HG03064 (cell line): ENCODE measurements around the gene SNX7.

ENCODE experiments used
- ATAC-seq: cut with Tn5 transposase; IDR thresholded peaks from one replicate; pipeline ENCODE4 v1.9.1; 2021; ENCODE audit warnings: low read depth; ENCODE audit not compliant: unreplicated experiment

The SNX7 gene

DNA sequence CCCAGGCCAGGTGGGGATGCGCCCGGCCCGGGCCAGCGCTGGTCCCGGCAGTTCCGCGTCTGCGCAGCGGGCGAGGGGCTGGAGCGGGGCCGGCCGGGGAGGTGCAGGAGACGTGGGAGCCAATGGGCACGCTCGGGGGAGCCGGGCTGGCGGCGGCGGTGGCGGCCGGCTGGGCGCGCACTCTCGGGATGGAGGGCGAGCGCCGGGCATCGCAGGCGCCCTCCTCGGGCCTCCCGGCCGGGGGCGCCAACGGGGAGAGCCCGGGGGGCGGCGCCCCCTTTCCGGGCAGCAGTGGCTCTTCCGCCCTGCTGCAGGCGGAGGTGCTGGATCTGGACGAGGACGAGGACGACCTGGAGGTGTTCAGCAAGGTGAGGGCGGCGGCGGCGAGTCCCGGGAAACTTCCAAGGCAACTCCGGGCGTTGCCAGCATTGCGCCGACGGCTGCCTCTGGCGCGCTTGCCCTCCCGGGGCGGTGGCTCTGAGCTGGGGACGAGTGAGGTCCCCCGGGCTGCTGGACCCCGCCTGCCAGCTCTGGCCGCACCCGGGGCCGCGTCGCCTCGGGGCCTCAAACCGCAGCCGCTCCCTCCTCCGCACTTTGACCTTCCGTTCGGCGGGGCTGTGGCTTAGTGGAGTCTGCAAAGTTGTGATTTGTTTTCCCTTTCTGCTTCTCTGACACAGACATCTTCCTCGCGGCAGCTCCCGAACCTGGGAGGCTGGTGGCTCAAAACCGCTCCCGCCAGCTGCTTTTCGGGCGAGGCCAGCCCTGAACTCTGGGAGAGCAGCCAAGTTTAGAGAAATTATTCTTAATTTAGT lies at the start of gene SNX7:
TSS of gene SNX7 (plus strand) at position 178 of the 812 bp plus-strand sequence. CDS start at position 189, 11 bp downstream.
- no peak for ATAC-seq

DNA sequence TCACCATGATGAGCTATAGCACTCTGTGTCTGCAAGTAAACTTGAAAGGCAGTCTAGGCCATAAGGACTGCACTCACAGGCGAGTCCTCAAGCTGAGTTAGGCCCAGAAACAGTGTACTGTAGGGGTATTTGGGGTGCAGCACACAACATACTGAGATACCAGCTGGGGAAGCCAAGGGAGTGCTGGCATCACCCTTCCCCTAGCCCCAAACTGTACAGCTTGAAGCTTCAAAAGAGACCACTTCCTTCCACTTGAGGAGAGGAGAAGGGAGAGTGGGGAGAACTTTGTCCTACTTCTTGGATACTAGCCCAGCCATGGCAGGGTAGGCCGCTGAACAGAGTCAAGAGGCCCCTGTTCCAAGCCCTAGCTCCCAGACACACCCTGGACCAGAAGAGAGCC lies 24.2 kb upstream of the SNX7 start:
- ATAC-seq: no peak

DNA sequence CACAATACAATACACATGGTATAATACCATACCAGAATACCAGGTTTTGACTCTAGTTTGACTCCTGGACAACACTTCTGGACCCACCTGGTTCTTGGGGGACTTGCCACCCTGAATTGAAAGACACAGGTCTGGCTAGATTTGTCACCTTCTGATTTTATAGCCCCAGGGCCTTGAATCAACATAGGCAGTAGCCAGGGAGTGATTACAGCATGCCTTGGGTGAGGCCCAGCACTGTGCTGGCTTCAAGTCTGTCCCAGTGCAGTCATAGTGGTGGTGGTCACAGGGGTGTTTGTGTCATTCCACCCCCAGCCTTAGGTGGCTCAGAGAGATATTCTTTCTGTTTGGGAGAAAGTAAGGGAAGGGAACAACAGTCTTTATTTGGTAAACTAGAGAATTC lies 23.3 kb upstream of the SNX7 start:
- no peak for ATAC-seq

DNA sequence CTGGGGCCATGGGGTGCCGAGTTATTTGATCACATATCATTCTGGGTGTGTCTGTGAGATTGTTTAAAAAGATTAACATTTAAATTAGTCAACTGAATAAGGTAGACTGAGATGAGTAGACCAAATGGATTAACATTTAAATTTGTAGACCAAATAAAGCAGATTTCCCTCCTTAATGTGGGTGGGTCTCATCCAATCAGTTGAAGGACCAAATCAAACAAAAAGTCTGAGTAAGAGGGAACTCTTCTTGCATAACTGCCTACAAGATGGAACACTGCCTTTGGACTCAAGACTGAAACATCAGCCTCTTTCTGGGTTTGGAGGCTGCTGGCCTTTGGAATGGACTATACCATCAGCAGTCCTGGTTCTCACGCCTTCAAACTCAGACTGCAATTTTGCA lies 17.0 kb upstream of the SNX7 start:
- ATAC-seq: no peak

GRCh38 chr1:98651116-98651632 lies 10.3 kb upstream of the SNX7 start:
- ATAC-seq: no peak

DNA sequence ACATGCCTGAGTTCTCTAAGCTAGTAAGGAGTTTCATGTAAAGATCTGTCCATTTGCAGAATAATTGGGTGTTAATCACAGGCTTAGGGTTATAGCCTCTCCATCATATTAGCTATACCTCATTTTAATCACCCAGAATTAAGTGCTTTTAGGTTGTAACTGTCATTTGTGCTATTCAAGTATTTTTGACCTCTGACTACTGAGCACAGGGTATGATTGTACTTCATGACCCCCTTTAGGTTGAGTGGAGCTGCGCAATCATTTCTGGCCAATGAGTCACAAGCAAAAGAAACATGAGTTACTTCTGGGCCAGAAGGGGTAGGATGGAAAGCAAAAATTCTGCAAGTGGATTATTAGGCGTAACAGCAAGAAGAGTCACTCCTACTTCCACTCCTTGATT lies 8.4 kb upstream of the SNX7 start:
- ATAC-seq: no peak

DNA sequence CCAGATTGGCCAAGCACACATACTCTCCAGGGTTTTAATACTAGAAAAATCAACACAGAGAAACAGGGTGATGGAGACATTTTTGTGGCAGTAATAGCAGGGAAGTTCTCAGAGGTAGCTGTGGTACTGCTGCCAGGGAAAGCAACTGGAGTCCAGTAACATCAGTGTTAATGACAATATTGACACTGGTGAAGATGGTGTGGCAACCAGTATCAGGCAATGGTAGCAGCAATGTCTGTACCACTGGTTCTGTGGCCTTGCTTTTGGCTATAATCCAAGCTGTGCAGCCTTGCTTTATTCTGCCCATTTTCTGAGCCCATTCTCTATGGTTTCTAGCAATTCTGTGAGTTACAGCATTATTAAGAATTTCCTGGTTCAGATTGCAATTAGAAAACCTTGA lies 1.6 kb upstream of the SNX7 start:
- ATAC-seq: no peak

DNA sequence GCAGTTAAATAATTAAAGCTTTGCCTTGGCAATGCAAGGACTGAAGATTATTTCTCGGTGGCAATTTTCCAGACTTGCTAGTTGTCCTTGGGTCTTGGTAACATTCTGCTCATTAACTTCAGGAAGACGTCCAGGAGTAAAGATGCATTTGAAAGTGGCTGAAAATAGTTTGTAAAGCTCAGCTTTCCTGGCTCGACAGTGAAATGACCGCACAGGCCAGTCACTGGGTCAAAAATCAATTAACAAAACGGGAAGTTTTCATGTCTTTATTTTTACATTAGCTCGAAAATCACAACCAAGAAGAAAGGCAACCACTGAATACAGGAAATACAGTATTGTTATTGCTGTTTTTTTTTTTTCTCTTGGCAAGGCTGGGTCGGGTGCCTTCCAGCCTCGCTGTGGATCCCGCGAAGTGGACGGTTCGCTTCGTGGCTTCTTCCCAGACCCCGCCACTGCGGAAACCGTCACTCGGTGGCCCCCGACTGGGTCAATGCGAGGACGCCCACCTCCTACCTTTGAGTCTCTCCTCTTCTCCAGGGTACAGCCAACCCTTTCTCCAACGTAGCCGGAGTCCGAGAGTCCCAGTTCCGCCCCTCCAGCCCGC lies 479 bp upstream of the SNX7 start:
- no peak for ATAC-seq

DNA sequence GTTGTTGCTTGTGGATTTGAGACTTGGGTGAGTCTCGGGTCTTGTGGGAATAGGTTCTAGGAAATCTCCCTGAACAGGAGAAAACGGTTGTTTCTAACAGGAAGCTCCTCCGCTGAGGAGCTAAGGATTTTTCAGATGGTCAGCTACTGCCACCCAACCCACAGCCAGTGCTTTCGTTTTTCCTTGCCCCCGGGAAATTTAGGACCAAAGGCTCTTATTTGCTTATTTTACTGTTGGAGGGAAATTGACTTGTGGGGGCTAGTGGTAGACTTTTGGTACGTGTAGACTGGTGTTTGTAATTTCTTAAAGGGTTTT lies 792 bp downstream of the SNX7 start:
- ATAC-seq: no peak

DNA sequence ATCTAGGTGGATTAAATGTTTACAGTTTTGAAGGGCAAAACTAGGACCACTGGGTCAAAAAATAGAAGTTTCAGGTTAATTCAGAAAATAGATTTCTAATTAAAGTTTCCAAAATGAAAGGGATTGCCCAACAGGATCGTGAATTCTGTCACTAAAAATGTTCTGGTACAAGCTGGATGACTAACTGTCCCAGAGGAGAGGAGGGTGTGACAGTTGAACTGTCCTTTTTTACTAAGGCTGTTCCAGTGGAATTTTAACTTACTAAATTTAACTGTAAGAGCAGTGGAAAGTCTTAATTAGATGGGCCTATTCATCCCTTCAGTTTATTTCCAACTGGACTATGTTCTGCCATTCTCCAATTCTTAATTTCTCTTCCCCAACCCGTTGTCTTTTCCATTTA lies 7.2 kb downstream of the SNX7 start:
- no peak for ATAC-seq

DNA sequence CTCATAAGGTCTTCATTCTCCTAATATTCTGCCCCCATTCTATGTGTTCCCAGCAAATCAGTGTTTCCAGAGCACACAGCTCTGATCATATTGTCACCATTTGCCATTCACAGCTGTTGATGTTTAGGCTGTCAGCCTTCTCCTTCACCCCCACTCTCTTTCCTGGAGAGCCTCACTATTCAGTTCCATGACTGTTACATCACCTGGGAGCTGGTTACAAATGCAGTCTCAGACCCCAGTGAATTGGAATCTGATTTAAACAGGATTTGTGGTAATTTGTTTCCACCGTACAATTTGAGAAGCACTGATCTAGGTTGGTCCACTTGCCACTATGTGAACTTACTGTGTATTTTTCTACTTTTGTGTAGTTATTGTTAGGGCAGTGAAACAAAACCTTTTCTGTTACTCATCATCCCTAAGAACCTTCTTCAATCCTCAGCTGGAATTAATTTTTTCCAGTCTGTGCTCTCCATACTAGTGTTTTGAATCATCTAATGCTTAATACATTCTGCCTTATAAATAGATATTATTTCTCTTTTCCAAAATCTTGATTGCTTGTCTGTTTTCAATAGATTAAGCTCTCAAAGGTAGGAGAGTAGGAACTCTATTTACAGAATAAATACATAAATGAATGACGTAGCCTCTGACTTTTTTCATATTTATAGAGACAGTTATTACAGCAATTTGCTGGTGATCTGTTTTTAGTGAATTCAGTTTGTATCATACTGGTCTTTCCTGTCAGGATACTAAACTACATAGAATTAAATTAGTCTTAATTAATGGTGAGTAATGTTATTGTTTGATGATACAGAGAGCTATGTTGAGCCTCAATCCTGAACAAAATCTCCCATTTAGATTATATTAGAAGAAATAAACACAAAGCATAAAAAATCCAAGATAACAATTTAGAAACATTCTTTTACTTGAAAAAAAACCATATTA lies 8.1 kb downstream of the SNX7 start:
- no peak for ATAC-seq

GRCh38 chr1:98672189-98672588 lies 10.7 kb downstream of the SNX7 start:
- ATAC-seq: no peak

GRCh38 chr1:98674075-98674781 lies 12.7 kb downstream of the SNX7 start:
- ATAC-seq: no peak

- no peak for ATAC-seq
Measured at GRCh38 chr1:98675282-98675681, 13.8 kb downstream of the SNX7 start.

DNA sequence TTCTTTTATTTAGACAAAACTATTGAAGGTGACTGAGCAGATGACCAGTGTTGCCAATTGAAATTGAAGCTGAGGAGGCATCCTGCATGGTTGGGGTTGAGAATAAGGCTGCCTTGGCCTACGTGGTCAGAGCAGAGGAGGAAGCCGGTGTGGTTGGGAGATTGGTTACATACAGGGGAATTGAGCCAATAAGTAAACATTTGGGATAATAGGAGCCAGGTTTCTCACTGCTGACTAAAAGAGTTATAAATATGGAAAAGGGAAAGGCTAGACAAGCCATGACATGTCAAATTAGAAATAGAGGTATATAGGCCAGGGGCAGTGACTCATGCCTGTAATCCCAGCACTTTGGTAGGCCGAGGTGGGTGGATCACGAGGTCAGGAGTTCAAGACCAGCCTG lies 15.8 kb downstream of the SNX7 start:
- ATAC-seq: no peak

- ATAC-seq: no peak
Measured at GRCh38 chr1:98681812-98682211, 20.3 kb downstream of the SNX7 start.

DNA sequence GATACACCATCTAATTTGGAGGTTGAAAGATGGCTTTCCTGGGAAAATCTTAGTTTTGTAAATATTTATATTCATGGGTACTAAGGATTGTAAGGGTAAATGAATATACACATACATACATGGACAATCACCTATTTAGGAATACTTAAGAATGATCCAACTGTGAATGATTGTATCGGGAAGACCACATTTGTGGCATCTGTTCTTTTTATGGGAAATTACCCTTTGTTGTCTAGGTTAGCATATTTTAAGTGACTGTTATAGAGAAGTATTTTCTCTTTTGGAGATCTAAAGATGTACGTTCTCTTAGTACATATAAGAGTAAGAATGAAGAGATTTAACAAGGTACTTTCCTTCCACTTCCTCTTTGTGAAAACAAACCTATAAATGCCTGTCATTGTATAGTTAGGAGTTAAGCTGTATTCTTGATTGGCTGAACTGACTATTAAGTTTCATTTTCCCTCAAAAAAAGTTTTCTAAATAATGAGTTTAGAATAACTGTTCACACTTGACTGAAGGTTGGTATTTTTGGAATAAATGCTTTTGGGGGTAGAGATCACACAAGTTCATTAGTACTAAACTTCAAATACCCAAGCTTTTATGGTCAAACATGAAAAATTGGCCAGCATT lies 26.7 kb downstream of the SNX7 start:
- no peak for ATAC-seq

- no peak for ATAC-seq
Measured at GRCh38 chr1:98690576-98690975, 29.1 kb downstream of the SNX7 start.

DNA sequence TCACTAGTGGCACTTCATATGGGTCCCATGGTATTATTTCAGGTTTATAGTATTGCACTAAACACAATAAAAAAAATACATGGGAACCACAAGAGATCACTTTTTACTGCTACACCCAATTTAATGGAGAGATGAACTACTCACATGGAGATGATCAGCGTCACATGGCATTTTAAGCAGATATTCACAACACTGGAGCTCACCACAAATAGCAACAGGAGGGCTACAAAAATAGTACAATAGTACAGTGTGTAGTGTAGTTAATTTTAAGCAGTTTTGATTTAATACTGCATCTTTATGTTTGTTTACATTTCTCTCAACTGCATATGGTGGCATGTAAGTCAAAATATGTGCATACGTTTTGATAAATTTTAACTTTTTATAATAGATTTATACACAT lies 31.0 kb downstream of the SNX7 start:
- ATAC-seq: no peak

DNA sequence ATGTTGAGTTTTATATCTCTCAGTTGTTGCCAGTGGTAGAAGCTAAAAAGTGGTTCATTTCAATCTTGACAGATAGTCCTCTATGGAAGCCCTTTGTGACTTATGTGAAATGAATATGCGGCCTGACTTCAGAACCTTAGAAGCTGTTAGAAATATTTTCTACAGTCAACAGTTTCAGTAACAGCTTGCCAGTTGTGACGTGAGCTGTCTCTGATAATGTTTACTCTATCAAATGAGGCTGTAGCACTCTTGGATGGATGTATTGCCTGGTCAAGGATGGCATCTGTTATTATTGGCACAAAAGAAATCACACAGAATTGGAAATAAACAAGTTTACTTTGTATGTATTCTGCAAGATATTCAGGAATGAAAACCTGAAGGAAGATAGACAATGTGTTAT lies 31.9 kb downstream of the SNX7 start:
- no peak for ATAC-seq
